H1 (cell line): ENCODE results near the gene OTUB1. TPM values are rescaled to one million over a fixed set of nuclear protein-coding genes. Genes with fewer than 3 reads are reported as not detected.

Experiments
- CTCF ChIA-PET: fragments of 300-600 bp; sonication (Branson Sonifier 250); formaldehyde crosslinking; loops from one replicate; lab custom pipeline; 2021; ENCODE audit not compliant: partially characterized antibody; lab: Charles Lee
- POLR2A ChIA-PET: fragments of 300-600 bp; sonication (Branson Sonifier 250); formaldehyde crosslinking; loops from one replicate; lab custom pipeline; 2021; ENCODE audit warnings: inconsistent platforms; ENCODE audit not compliant: partially characterized antibody; lab: Charles Lee
- DNase-seq, 2 experiments: peaks; one replicate each; pipeline versions ENCODE4 v3.0.0 to v3.0.0-alpha.2; 2010 to 2022; ENCODE audit warnings: low spot score in 2 of 2, low read depth in 1 of 2, mixed read lengths in 1 of 2
- FAIRE-seq: peaks from 2 replicates; lab custom pipeline; 2011; peaks lifted over from hg19 to GRCh38; lab: Jason Lieb, UNC
- H2AFZ ChIP-seq: 2 replicates; pipeline ENCODE4 v1.8.1; 2012; ENCODE audit warnings: low read length, inconsistent platforms
- H2AK5ac ChIP-seq: 2 replicates; pipeline ENCODE4 v1.6.1; 2013; ENCODE audit warnings: low read depth, low read length
- H2BK120ac ChIP-seq: replicated peaks from 2 replicates; pipeline ENCODE3; 2013; ENCODE audit warnings: low read depth, low read length, inconsistent platforms
- H2BK12ac ChIP-seq: 2 replicates; pipeline ENCODE4 v1.6.1; 2013; ENCODE audit warnings: low read depth, low read length
- H2BK15ac ChIP-seq: 2 replicates; pipeline ENCODE4 v1.6.1; 2013; ENCODE audit warnings: low read length
- H2BK20ac ChIP-seq: 2 replicates; pipeline ENCODE4 v1.6.1; 2013; ENCODE audit warnings: low read length
- H2BK5ac ChIP-seq: 2 replicates; pipeline ENCODE4 v1.6.1; 2013; ENCODE audit warnings: low read depth, low read length
- H3K14ac ChIP-seq: 2 replicates; pipeline ENCODE4 v1.6.1; 2013; ENCODE audit warnings: inconsistent platforms; ENCODE audit not compliant: insufficient read length
- H3K18ac ChIP-seq: 2 replicates; pipeline ENCODE4 v1.6.1; 2013; ENCODE audit warnings: low read length; ENCODE audit errors: extremely low read depth
- H3K23ac ChIP-seq: 2 replicates; pipeline ENCODE4 v1.6.1; 2013; ENCODE audit warnings: inconsistent platforms; ENCODE audit not compliant: insufficient read length
- H3K23me2 ChIP-seq: 2 replicates; pipeline ENCODE4 v1.6.1; 2013; ENCODE audit warnings: low read depth, low read length
- H3K27ac ChIP-seq: 2 replicates; pipeline ENCODE4 v1.6.1; 2011; ENCODE audit warnings: low read depth, low read length, inconsistent platforms
- H3K27me3 ChIP-seq, 4 experiments: replicated peaks in 1 of 4; 1 replicate in 1 of 4; 2 replicates in 3 of 4; pipeline versions ENCODE4 v1.6.1 to v1.8.1; 2011 to 2013; ENCODE audit warnings: low read length in 3 of 4, mild to moderate bottlenecking in 3 of 4, inconsistent platforms in 2 of 4, mixed read lengths in 2 of 4, moderate library complexity in 1 of 4; ENCODE audit not compliant: control insufficient read depth in 3 of 4, insufficient read depth in 3 of 4; ENCODE audit errors: extremely low read depth in 1 of 4
- H3K36me3 ChIP-seq, 4 experiments: 2 replicates each; pipeline versions ENCODE4 v1.6.1 to v1.8.1; 2011 to 2013; ENCODE audit warnings: mild to moderate bottlenecking in 4 of 4, low read length in 3 of 4, moderate library complexity in 2 of 4, control low read depth in 1 of 4, inconsistent platforms in 1 of 4; ENCODE audit not compliant: insufficient read depth in 4 of 4, control insufficient read depth in 2 of 4
- H3K4ac ChIP-seq: replicated peaks from 2 replicates; pipeline ENCODE3; 2013; ENCODE audit warnings: low read length, low read depth, mixed read lengths, inconsistent platforms; ENCODE audit not compliant: insufficient read length
- H3K4me1 ChIP-seq, 4 experiments: replicated peaks in 1 of 4; 1 replicate in 1 of 4; 2 replicates in 3 of 4; pipeline versions ENCODE4 v1.6.1 to v1.8.1; 2011 to 2013; ENCODE audit warnings: low read length in 3 of 4, inconsistent platforms in 2 of 4, mixed read lengths in 1 of 4; ENCODE audit not compliant: insufficient read depth in 4 of 4, control insufficient read depth in 3 of 4
- H3K4me2 ChIP-seq, 2 experiments: 2 replicates each; pipeline versions ENCODE4 v1.6.1 to v1.8.1; 2011 to 2013; ENCODE audit warnings: low read depth in 2 of 2, low read length in 2 of 2, control low read depth in 1 of 2, inconsistent platforms in 1 of 2, mild to moderate bottlenecking in 1 of 2; ENCODE audit not compliant: insufficient read depth in 1 of 2
- H3K4me3 ChIP-seq, 4 experiments: fragments of 200-600, 300-600 bp in 1 of 4; sonication (generic), shearing (Covaris generic), sonication (Bioruptor Twin) in 1 of 4; 2 replicates each; pipeline versions ENCODE4 v1.5.1 to v1.8.1; 2011 to 2016; ENCODE audit warnings: low read length in 4 of 4, low read depth in 3 of 4, control low read depth in 2 of 4, inconsistent platforms in 2 of 4, mild to moderate bottlenecking in 2 of 4, mixed read lengths in 1 of 4, moderate library complexity in 1 of 4; ENCODE audit not compliant: insufficient read depth in 2 of 4; ENCODE audit errors: extremely low read depth in 1 of 4
- H3K56ac ChIP-seq: replicated peaks from 2 replicates; pipeline ENCODE3; 2013; ENCODE audit warnings: low read depth, mild to moderate bottlenecking, mixed read lengths, low read length, inconsistent platforms; ENCODE audit not compliant: insufficient read length
- H3K79me1 ChIP-seq: 2 replicates; pipeline ENCODE4 v1.6.1; 2013; ENCODE audit warnings: low read depth, low read length, control low read depth
- H3K79me2 ChIP-seq, 2 experiments: 2 replicates each; pipeline versions ENCODE4 v1.6.1 to v1.8.1; 2012 to 2013; ENCODE audit warnings: low read length in 2 of 2, mild to moderate bottlenecking in 2 of 2, inconsistent platforms in 1 of 2; ENCODE audit not compliant: insufficient read depth in 2 of 2, control insufficient read depth in 1 of 2
- H3K9ac ChIP-seq, 4 experiments: replicated peaks in 1 of 4; 1 replicate in 1 of 4; 2 replicates in 3 of 4; pipeline versions ENCODE4 v1.6.1 to v1.8.1; 2011 to 2013; ENCODE audit warnings: low read depth in 3 of 4, low read length in 3 of 4, control low read depth in 2 of 4, mild to moderate bottlenecking in 2 of 4, moderate library complexity in 2 of 4, inconsistent platforms in 1 of 4; ENCODE audit errors: extremely low read depth in 1 of 4
- H3K9me3 ChIP-seq, 2 experiments: 2 replicates each; pipeline versions ENCODE4 v1.6.1 to v1.8.1; 2012 to 2013; ENCODE audit warnings: mild to moderate bottlenecking in 2 of 2, moderate library complexity in 2 of 2, control low read depth in 1 of 2, inconsistent platforms in 1 of 2, low read depth in 1 of 2, low read length in 1 of 2, mixed read lengths in 1 of 2; ENCODE audit not compliant: insufficient read depth in 2 of 2
- H4K20me1 ChIP-seq, 2 experiments: replicated peaks in 1 of 2; 2 replicates each; pipeline versions ENCODE3 to v1.8.1; 2011 to 2013; ENCODE audit warnings: inconsistent platforms in 2 of 2, low read length in 2 of 2, mild to moderate bottlenecking in 1 of 2; ENCODE audit not compliant: insufficient read depth in 2 of 2, control insufficient read depth in 1 of 2
- H4K5ac ChIP-seq: 2 replicates; pipeline ENCODE4 v1.6.1; 2013; ENCODE audit warnings: low read length, low read depth, mixed read lengths, inconsistent platforms; ENCODE audit not compliant: insufficient read length
- H4K8ac ChIP-seq: 2 replicates; pipeline ENCODE4 v1.8.0; 2013; ENCODE audit warnings: mild to moderate bottlenecking, moderate library complexity, low read length, inconsistent platforms; ENCODE audit not compliant: insufficient read depth; ENCODE audit errors: extremely low read depth
- H4K91ac ChIP-seq: replicated peaks from 2 replicates; pipeline ENCODE3; 2013; ENCODE audit warnings: low read length, mixed read lengths, inconsistent platforms; ENCODE audit not compliant: insufficient read length
- BACH1 ChIP-seq: IDR thresholded peaks from 2 replicates; pipeline ENCODE4 v1.6.1; 2012; ENCODE audit warnings: low read length, improper control_type of control experiment
- BRCA1 ChIP-seq: IDR thresholded peaks from 2 replicates; pipeline ENCODE4 v1.6.1; 2012; ENCODE audit warnings: low read depth, low read length, improper control_type of control experiment
- CBX5 ChIP-seq: fragments of 300-800, 300-1000 bp; sonication (generic); IDR thresholded peaks from 2 replicates; pipeline ENCODE4 v1.7.1; 2016; ENCODE audit warnings: antibody characterized with exemption, low read length, low read depth
- CEBPB ChIP-seq: IDR thresholded peaks from 2 replicates; pipeline ENCODE4 v1.6.1; 2012; ENCODE audit warnings: low read depth, low read length
- EZH2 ChIP-seq: fragments of 200-600 bp; sonication (generic); IDR thresholded peaks from 2 replicates; pipeline ENCODE4 v1.7.1; 2012; ENCODE audit warnings: low read depth, mild to moderate bottlenecking, moderate library complexity, low read length, inconsistent platforms; ENCODE audit not compliant: severe bottlenecking
- JUND ChIP-seq: IDR thresholded peaks from 2 replicates; pipeline ENCODE4 v1.6.1; 2011; ENCODE audit warnings: mild to moderate bottlenecking, improper control_type of control experiment, low read length
- KDM1A ChIP-seq: fragments of 200-600, 300-600 bp; sonication (generic); IDR thresholded peaks from 2 replicates; pipeline ENCODE4 v1.7.1; 2016; ENCODE audit warnings: mild to moderate bottlenecking, low read length, borderline replicate concordance
- KDM4A ChIP-seq: IDR thresholded peaks from one replicate; pipeline ENCODE4 v1.7.1; 2012; ENCODE audit warnings: low read depth, mild to moderate bottlenecking, moderate library complexity, low read length, inconsistent platforms; ENCODE audit not compliant: severe bottlenecking
- KDM5A ChIP-seq: fragments of 200-600 bp; IDR thresholded peaks from 2 replicates; pipeline ENCODE4 v1.7.1; 2012; ENCODE audit warnings: mild to moderate bottlenecking, low read length, inconsistent platforms, mixed read lengths
- NANOG ChIP-seq: IDR thresholded peaks from 2 replicates; pipeline ENCODE4 v1.6.1; 2011; ENCODE audit warnings: low read length, low read depth, mild to moderate bottlenecking, inconsistent platforms; ENCODE audit not compliant: insufficient read depth, poor library complexity, severe bottlenecking
- RFX5 ChIP-seq: IDR thresholded peaks from 2 replicates; pipeline ENCODE4 v1.6.1; 2011; ENCODE audit warnings: low read depth, low read length, improper control_type of control experiment, borderline replicate concordance
- SIX5 ChIP-seq: IDR thresholded peaks from 2 replicates; pipeline ENCODE4 v1.6.1; 2011; ENCODE audit warnings: mild to moderate bottlenecking, low read depth, low read length
- TAF1 ChIP-seq: IDR thresholded peaks from 2 replicates; pipeline ENCODE4 v1.6.1; 2011; ENCODE audit warnings: mild to moderate bottlenecking, low read depth, low read length
- WGBS, 2 experiments: shearing (Covaris generic) in 1 of 2; methylation state at CpG; one replicate each; pipeline versions ENCODE4 v1.1.6 to v1.1.7; 2013 to 2015; ENCODE audit warnings: low lambda C conversion rate in 2 of 2, mixed read lengths in 2 of 2, inconsistent platforms in 1 of 2, low coverage in 1 of 2, missing lambda C conversion rate in 1 of 2; ENCODE audit not compliant: insufficient replicate concordance in 2 of 2, insufficient coverage in 1 of 2, insufficient read length in 1 of 2; ENCODE audit errors: extremely low coverage in 1 of 2, missing lambda C conversion rate in 1 of 2; 5-methylcytosine and 5-hydroxymethylcytosine counted together
- polyA plus RNA-seq, 7 experiments: library from polyadenylated mRNA; depleted of rRNA in 3 of 7; stranded (reverse) in 5 of 7; unstranded in 2 of 7; fragments of >200 nt in 5 of 7; fragments of 200-250 nt in 2 of 7; gene quantifications; 1 replicate in 5 of 7; 2 replicates in 1 of 7; 4 replicates in 1 of 7; pipeline versions ENCODE4 v1.2.1 to v1.2.3, GENCODE V29; 2011 to 2013; ENCODE audit warnings: missing spikeins in 2 of 7, mixed read lengths in 2 of 7
- total RNA-seq: library from RNA; stranded (reverse); fragmentation: NEBNext Ultra II Directional; extraction: Animal tissue kit (Norgen Biotek cat#: 25700); gene quantifications from 2 replicates; pipeline ENCODE4 v1.2.1, GENCODE V29; 2021

OTUB1 gene
- total and polyA plus RNA-seq, 2 of the 8 experiments (the other 6 are each of a cell fraction or from before 2014, with no cell fraction given): 110 to 274 TPM

DNA sequence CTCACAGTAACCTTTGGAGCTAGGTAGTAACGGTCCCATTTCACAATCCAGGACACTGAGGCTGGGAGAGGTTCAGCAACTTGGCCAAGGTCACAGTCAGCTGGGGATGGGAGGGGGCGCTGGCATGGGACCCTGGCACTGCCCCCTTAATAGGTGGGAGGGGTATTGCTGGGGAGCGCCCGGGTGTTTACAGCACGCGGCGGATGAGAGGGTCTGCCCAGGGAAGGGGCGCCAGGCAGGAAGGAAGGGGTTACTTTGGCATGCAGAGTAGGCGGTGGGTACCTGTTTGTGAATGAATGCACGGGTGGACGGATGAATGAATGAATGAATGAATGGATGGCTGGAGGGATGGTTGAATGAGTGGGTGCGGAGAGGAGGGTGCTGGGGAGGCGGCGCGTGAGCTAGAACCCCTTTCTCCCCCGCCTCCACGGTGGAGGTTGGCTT, 48.9 kb downstream of the OTUB1 start:
- Histone ChIP-seq H3K18ac (no peak overlapping the region), H4K91ac (peak overlapping the region; percentile 26), H2BK5ac (no peak overlapping the region), H4K5ac (no peak overlapping the region), H3K14ac (no peak overlapping the region), H3K4me1 (peaks cover 4 to 13% (median 8%) of the 10 kb centered on the region in 4 experiments; a peak in 6 of 7 replicates), H3K27ac (no peak overlapping the region), H3K79me1 (no peaks in the 10 kb centered on the region), H3K23me2 (peaks cover 7% of the 10 kb centered on the region; the same call in 1 of the 2 replicates), H3K36me3 (no peaks in the 10 kb centered on the region), H2BK120ac (no peak overlapping the region), H3K79me2 (no peaks in the 10 kb centered on the region), H3K9ac (no peak overlapping the region), H2BK15ac (no peak overlapping the region), H3K9me3 (no peaks in the 10 kb centered on the region), H3K4me3 (peak overlapping the region in 2 of 4 experiments; percentile 12 to 36; a peak in 4 of 8 replicates), H4K20me1 (peaks cover 8 to 21% of the 10 kb centered on the region in 2 experiments), H3K23ac (no peak overlapping the region), H3K27me3 (peaks cover 59 to 95% (median 88%) of the 10 kb centered on the region in 4 experiments), H2AFZ (no peak overlapping the region), H3K4me2 (peak overlapping the region; percentile 66 to 72), H4K8ac (no peak overlapping the region; the same call in 1 of the 2 replicates), H2BK12ac (no peak overlapping the region), H3K4ac (no peak overlapping the region), H3K56ac (no peak overlapping the region), H2BK20ac (no peak overlapping the region), H2AK5ac (no peak overlapping the region)
- ChIA-PET CTCF (interaction anchor here (0.6 to 21.2 kb wide), 8 partner anchors 10 to 129 kb away, joined by 3 to 291 read pairs (median 8); no protein-coding TSS in a partner anchor), POLR2A (interaction anchor here (2.0 kb wide), 1 partner anchor 10 kb away, joined by 6 read pairs; no protein-coding TSS in a partner anchor)
- DNase-seq: no peak
- WGBS, 2 experiments: 29% methylated on average over 12 of the region's 17 CpGs; no CpG with 5 or more reads in 1 of the 2 experiments
- no peak for FAIRE-seq
- TF ChIP-seq KDM4A (peak; percentile 20), CEBPB (no peak), SIX5 (no peak), CBX5 (no peak), BACH1 (no peak), TAF1 (no peak), NANOG (no peak), RFX5 (no peak), KDM1A (no peak), EZH2 (peak; percentile 61), KDM5A (no peak), JUND (no peak), BRCA1 (no peak)
